GM12801 (cell line): Measurements from ENCODE around the gene ACP1.

ENCODE experiments used
- CTCF ChIP-seq: IDR thresholded peaks from one replicate; pipeline ENCODE4 v1.5.1; 2011; ENCODE audit warnings: control low read depth; ENCODE audit not compliant: insufficient read length; ENCODE audit errors: extremely low read depth

ACP1 gene

GRCh38 chr2:273333-273732, 8.6 kb downstream of the ACP1 start:
- no peak for TF ChIP-seq CTCF

- TF ChIP-seq CTCF: no peak
Measured at GRCh38 chr2:274503-274902, 9.8 kb downstream of the ACP1 start.

- no peak for TF ChIP-seq CTCF
Measured at GRCh38 chr2:275466-275865, 10.7 kb downstream of the ACP1 start.

- TF ChIP-seq CTCF: no peak
Measured at GRCh38 chr2:278312-278926, 13.7 kb downstream of the ACP1 start.

- TF ChIP-seq CTCF: no peak
Measured at GRCh38 chr2:278927-279320, 14.2 kb downstream of the ACP1 start.

GRCh38 chr2:279366-279765, 14.6 kb downstream of the ACP1 start:
- no peak for TF ChIP-seq CTCF

GRCh38 chr2:279956-280649, 15.4 kb downstream of the ACP1 start:
- TF ChIP-seq CTCF: no peak
